HTR-8/SVneo (cell line): ENCODE data around the gene MRPL36.
A peak's percentile ranks its signal among the peaks of the same experiment; 100 is the strongest.
"Not testable (repeated sequence)": the region's sequence is repeated elsewhere in the genome, so short reads cannot be mapped to it uniquely, and the experiment has no call there.

Experiments
- DNase-seq: peaks from one replicate; pipeline ENCODE4 v3.0.0; 2011; ENCODE audit warnings: low spot score, mixed read lengths; ENCODE audit not compliant: insufficient read length
- FAIRE-seq: peaks from 2 replicates; lab custom pipeline; 2011; peaks lifted over from hg19 to GRCh38; lab: Jason Lieb, UNC

MRPL36 gene

GRCh38 chr5:1800472-1801221, 1.0 kb upstream of the MRPL36 start:
- DNase-seq (no peak), FAIRE-seq (no peak)

DNA sequence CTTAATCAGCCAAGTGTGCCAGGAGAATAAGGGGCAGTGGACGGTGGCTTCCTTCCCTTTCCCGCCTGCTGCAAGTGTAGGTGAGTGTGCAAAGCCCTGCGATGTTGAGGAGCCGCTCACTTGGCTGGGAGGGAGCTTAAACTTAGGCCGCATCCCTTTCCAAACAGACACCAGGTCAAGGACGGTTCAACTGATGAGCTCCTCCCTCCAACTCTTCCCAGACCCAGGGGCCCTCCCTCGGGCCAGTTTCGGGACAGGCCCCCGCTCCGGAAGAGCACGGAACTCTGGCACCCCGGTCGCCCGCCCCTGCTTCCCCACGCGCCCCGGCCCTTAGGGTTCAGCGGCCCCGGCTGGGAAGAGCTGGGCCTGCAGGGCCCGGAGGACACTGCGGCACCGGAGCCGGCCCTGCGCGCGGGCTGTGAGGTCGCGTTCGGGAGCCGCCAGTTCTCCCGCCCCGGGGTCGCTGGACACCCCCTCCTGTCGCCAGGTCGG, 481 bp downstream of the MRPL36 start:
- FAIRE-seq = no peak

DNA sequence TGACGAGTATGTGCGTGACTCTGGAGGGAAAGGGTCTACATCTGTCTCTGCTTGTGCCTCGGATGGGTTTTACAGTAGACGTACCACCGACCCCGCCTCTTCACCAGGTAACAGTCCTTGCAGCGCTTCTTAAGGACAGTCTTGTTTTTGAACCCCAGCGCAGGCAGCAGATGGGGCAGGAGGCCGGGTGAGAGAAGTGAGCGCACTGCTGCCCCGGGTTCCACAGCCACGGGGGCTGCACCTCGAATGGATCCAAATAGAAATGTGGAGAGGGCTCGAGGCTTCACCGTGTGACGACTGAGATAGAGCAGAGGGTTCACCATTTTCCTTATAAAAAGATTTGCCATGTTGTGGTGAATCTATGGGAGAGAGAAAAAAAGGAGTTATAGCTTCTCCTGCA, 1.0 kb downstream of the MRPL36 start:
- not testable (repeated sequence) for FAIRE-seq, DNase-seq

More for the DNA sequence above, 481 bp downstream of the MRPL36 start:
- peak; percentile 24 for DNase-seq

- DNase-seq (no peak), FAIRE-seq (no peak)
These were observed 1.8 kb downstream of the MRPL36 start for GRCh38 chr5:1797855-1798254.

DNA sequence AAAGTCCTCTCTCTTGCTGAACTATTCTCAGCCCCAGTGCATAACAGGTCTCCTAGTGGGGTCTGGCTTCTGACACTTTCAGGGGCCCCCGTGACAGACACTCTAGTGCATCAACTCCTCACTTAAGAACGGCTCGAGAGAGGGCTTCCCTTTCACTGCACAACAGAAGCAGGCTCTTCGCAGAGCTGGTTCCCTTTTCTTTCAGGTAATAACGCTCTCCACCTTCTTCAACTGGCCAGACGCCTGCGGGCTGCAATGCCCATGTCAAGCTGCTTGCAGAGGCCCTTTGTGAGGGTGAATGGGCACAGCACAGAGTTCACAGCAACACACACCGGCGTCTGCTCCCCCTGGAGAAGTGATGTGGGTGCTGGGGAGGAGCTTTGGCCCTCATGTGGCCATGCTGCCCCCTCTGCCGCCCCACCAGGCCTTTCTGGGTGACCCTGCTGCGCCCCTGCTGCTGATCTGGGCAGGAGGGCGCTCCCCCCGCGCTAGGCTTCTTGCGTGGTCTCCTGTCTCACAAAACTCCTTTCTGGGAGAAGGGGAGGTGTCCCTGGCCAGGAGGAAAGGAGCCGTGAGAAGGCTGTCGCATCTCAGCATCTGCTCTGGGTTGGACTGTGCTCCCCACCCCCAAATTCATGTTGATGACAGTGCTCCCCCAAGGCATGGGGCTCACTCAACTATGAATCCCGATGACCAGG, 2.4 kb downstream of the MRPL36 start:
- FAIRE-seq = no peak
- DNase-seq = no peak

DNA sequence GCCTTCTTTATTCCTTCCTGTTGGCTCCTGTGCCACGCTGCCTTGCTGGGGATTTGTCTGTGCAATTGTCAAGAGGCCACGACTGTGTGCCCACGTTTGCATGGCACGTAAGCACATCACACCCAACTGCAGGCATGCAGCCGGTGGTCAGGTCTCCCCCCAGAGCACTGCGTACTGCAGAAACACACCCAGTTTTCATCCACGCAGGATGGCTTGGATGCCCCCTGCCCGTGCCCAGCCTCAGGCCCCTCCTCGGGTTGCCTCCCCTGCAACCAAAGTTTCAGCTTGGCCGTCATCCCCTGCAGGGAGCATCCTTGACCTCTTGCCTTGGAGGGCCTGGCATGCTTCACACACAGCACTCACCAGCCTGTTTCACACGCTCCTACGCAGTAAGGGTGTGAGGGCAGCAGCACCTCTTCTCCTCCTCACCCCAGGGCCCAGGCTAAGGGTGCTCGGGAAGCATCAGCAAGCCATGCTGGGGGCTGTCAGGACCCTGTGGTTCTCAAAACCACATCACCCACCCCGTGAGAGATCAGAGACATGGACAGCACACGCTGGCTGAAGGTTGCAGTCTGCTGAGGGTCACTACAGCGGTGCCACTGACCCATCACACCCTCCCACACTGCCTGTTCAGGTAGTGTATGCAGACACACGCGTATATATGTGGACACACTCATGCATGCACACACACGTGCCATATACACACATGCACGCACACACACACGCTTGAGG, 3.1 kb downstream of the MRPL36 start:
- DNase-seq = no peak
- FAIRE-seq = no peak

- no peak for DNase-seq
- no peak for FAIRE-seq
These were observed 3.7 kb downstream of the MRPL36 start for GRCh38 chr5:1795931-1796330.

DNA sequence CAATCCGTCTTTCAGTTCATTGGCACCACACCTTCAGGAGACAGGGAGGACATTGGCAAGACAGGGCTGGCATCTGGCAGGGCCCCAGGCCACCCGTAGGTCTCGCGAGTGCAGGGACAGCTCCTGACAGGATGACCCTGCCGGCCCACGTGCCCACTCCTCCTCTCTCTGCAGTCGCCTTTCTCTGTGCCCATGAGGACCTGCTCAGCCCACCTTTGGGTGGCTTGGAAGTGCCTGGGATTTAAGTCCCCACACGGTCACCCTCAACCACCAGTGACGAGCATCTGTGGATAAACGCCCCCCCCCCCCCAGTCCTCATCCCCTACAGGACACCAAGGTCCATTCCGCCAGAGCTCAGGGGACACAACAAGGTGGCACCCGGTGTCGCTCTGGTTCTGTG, 4.1 kb downstream of the MRPL36 start:
- no peak for DNase-seq
- no peak for FAIRE-seq

DNA sequence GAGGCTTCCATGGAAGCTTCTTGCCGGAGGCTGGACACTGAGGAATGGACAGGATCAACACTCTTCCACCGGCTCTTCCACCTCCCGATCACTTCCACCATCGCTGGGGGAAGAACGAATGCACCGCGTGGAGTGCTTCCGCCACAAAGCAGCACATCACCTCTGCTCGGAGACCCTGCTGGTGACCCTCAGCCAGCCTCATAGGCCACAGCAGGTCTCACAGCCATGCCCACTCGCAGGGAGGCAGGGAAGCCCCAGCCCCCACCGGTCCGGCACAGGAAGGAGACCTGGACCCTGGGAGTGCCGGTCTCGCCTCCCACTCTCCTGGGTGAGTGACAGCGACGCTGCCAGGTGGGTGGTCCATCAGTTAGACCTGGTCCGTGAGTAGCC, 4.7 kb downstream of the MRPL36 start:
- FAIRE-seq (no peak), DNase-seq (no peak)

GRCh38 chr5:1793966-1794900, 5.4 kb downstream of the MRPL36 start:
- no peak for FAIRE-seq
- peak; percentile 63 for DNase-seq

DNA sequence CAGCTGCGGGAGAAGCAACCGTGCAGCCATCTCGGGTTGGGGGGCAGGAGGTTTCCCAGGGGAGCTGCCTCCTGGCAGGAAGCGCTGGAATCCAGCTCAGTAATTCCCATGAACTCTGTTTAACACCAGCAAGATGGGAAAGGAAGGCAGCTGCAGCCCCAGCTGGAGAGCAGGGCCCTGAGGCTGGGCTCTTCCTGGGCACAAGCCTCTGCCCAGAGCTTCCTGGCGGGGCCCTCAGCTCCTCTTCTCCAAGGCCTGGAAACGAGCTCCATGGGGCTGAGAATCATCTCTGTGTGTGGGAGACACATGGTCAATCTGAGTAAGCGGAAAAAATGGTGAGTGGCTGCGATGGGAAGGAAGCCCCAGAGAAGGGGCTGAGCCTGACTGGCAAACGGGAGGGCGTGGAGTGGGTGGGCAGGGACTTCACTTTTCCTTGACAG, 6.3 kb downstream of the MRPL36 start:
- FAIRE-seq (no peak), DNase-seq (no peak)

- DNase-seq = peak; percentile 73
- peak; percentile 87 for FAIRE-seq
These were observed 6.8 kb downstream of the MRPL36 start for GRCh38 chr5:1792842-1793266.

DNA sequence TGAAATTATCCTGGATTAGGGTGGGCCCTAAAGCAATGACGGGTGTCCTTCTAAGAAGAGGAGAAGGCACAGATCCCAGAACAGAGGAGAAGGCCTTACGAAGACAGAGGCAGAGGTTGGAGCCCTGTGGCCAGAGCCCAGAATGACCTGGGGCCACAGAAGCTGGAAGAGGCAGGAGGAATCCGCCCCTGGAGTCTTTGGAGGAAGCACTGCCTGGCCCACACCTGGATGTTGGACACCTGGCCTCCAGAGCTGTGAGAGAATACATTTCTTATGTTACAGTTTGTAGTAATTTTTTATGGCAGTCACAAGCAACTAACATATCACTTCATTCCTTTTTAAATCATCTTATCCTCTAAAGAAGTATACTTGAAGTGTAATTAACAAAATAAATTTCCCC, 8.5 kb downstream of the MRPL36 start:
- FAIRE-seq (no peak), DNase-seq (no peak)

- FAIRE-seq = no peak
These were observed 9.7 kb downstream of the MRPL36 start for GRCh38 chr5:1789834-1790471.

DNA sequence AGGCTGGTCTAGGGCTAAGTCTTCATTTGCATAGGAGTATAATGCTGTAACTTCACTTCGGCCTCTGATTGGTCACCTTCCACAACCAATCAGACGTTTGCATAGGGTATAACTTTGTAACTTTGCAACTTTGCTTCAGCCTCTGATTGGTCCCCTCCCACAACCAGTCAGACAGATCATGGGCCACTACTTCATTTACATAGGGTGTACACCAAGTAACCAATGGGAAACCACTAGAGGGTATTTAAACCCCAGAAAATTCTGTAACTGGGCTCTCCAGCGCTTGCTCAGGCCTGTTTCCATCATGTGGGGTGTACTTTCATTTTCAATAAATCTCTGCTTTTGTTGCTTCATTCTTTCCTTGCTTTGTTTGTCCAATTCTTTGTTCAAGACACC, 10.2 kb downstream of the MRPL36 start:
- FAIRE-seq = peak; percentile 48
- DNase-seq = not testable (repeated sequence)

More at GRCh38 chr5:1789834-1790471, 9.7 kb downstream of the MRPL36 start:
- DNase-seq = peak; percentile 43

DNA sequence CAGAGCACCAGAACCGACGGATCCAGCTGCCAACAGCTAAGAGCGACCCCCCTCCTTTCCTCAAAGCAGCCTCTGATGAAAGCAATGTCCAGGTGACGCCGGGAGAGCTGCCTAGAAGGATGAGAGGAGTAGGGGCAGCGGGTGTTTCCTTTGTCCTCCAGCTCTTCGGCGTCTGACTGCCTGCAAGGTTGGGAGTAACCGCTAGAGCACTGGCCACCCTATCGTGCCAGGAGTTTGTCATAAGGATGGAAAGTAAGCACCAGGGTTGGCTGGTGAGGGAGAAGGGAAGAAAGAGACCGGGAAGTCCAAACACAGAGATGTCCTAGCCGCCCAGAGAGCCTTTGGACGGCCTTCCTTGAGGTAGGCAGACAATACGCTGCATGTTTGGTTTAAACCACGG, 10.8 kb downstream of the MRPL36 start:
- FAIRE-seq = no peak

GRCh38 chr5:1788200-1788599, 11.4 kb downstream of the MRPL36 start:
- DNase-seq (no peak), FAIRE-seq (no peak)

More for the DNA sequence above, 10.8 kb downstream of the MRPL36 start:
- DNase-seq = no peak

DNA sequence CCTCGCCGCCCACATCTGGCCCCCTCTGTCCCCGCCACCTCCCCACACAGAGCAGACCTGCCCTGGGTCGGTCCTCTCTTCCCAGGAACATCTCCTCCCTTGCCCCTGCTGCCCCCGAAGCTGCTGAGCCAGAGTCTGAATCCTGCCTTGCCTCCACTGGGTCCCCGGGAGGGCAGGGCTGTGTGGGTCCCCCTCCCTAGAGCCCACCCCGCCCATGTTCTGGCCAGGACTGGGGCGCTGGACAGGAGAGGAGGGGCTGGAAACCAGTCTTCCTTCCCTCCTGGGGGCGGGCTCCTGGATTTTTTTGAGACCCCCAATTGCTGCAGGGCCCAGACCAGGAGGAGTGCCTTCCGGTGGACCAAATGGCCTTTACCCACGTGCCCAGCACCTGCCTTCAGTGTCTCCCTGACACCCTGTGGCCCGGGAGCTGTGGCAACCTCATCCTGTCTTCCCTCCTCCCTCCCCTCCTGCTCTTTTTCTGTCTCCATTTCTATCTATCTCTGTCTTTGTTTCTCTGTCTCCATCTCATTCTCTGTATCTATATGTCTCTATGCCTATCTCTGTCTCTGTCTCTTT, 12.1 kb downstream of the MRPL36 start:
- DNase-seq (no peak), FAIRE-seq (no peak)
